ENCODE data around the gene WDR89.

The WDR89 gene

GRCh38 chr14:63672417-63673180, 30.9 kb upstream of the WDR89 start:
- Histone ChIP-seq H3K27me3 (replicated peaks) (no peaks in the 10 kb centered on the region), H3K27ac (no peak overlapping the region), H3K36me3 (replicated peaks) (no peaks in the 10 kb centered on the region), H3K4me3 (ENCODE audit: low read depth, low read length) (no peak overlapping the region)
- in situ Hi-C loops (cut with HindIII; ENCODE audit: low pct_ligation_motif_present, low sequenced_read_pairs): no loop called here
- no peak for DNase-seq
- no peak for TF ChIP-seq CTCF (IDR thresholded peaks at IDR 0.05; ENCODE audit: low read depth, low read length, missing control alignments)

GRCh38 chr14:63671987-63672386, 30.3 kb upstream of the WDR89 start:
- H3K27ac ChIP-seq: no peak overlapping the region
- no peaks in the 10 kb centered on the region for H3K36me3 ChIP-seq (replicated peaks)
- H3K4me3 ChIP-seq (ENCODE audit: low read depth, low read length): no peak overlapping the region
- in situ Hi-C loops (cut with HindIII; ENCODE audit: low pct_ligation_motif_present, low sequenced_read_pairs): no loop called here
- DNase-seq: no peak
- TF ChIP-seq CTCF (IDR thresholded peaks at IDR 0.05; ENCODE audit: low read depth, low read length, missing control alignments): no peak
- no peaks in the 10 kb centered on the region for H3K27me3 ChIP-seq (replicated peaks)

GRCh38 chr14:63670692-63671091, 29.0 kb upstream of the WDR89 start:
- no peak overlapping the region for H3K4me3 ChIP-seq (ENCODE audit: low read depth, low read length)
- TF ChIP-seq CTCF (IDR thresholded peaks at IDR 0.05; ENCODE audit: low read depth, low read length, missing control alignments): no peak
- no peaks in the 10 kb centered on the region for H3K36me3 ChIP-seq (replicated peaks)
- in situ Hi-C loops (cut with HindIII; ENCODE audit: low pct_ligation_motif_present, low sequenced_read_pairs): no loop called here
- no peaks in the 10 kb centered on the region for H3K27me3 ChIP-seq (replicated peaks)
- no peak overlapping the region for H3K27ac ChIP-seq
- no peak for DNase-seq

- no peaks in the 10 kb centered on the region for H3K36me3 ChIP-seq (replicated peaks)
- H3K27me3 ChIP-seq (replicated peaks): no peaks in the 10 kb centered on the region
- no peak for TF ChIP-seq CTCF (IDR thresholded peaks at IDR 0.05; ENCODE audit: low read depth, low read length, missing control alignments)
- DNase-seq: no peak
- in situ Hi-C loops (cut with HindIII; ENCODE audit: low pct_ligation_motif_present, low sequenced_read_pairs): no loop called here
- no peak overlapping the region for H3K27ac ChIP-seq
- no peak overlapping the region for H3K4me3 ChIP-seq (ENCODE audit: low read depth, low read length)
Measured at GRCh38 chr14:63666335-63666734, 24.7 kb upstream of the WDR89 start.

- Histone ChIP-seq H3K27me3 (replicated peaks) (no peaks in the 10 kb centered on the region), H3K27ac (no peak overlapping the region), H3K4me3 (ENCODE audit: low read depth, low read length) (no peak overlapping the region), H3K36me3 (replicated peaks) (no peaks in the 10 kb centered on the region)
- DNase-seq: no peak
- in situ Hi-C loops (cut with HindIII; ENCODE audit: low pct_ligation_motif_present, low sequenced_read_pairs): no loop called here
- no peak for TF ChIP-seq CTCF (IDR thresholded peaks at IDR 0.05; ENCODE audit: low read depth, low read length, missing control alignments)
Measured at GRCh38 chr14:63663428-63664341, 22.0 kb upstream of the WDR89 start.

Data from brain microvascular endothelial cell (primary cell).